ENCODE data around the gene PROX1. TPM values are rescaled to one million over a fixed set of nuclear protein-coding genes. Genes with fewer than 3 reads are reported as not detected.

The PROX1 gene
- total and polyA plus RNA-seq, 2 of the 4 experiments (the other 2 are of a cell fraction), result under 0.01 to 0.02 TPM

GRCh38 chr1:214010197-214010573 is 22.4 kb downstream of the PROX1 start:
- H4K20me1 ChIP-seq (ENCODE audit: insufficient read depth, low read length), result no peaks in the 10 kb centered on the region
- H3K9ac ChIP-seq (ENCODE audit: low read depth, low read length), result no peak overlapping the region
- no peak overlapping the region for H2BK20ac ChIP-seq (ENCODE audit: low read depth, low read length)
- no peak overlapping the region for H4K5ac ChIP-seq (ENCODE audit: low read depth, low read length)
- dilution Hi-C loops (cut with HindIII; ENCODE audit: low sequenced_read_pairs, unreplicated experiment) (no loop called here), in situ Hi-C loops (cut with MboI; ENCODE audit: low sequenced_read_pairs) (no loop called here), intact Hi-C loops (cut with micrococcal nuclease) (no loop called here)
- no peak overlapping the region for H2AFZ ChIP-seq (replicated peaks; ENCODE audit: low read length, poor library complexity)
- DNase-seq (no peak), ATAC-seq (ENCODE audit: low read depth) (no peak)
- H3K4me2 ChIP-seq (ENCODE audit: low read depth, low read length), result no peak overlapping the region
- ChIA-PET CTCF (interaction anchor here (1.5 kb wide), 1 partner anchor 14 kb away, joined by 3 read pairs; no protein-coding TSS in a partner anchor), POLR2A (ENCODE audit: unreplicated experiment) (no interaction called here)
- no TSS peak for BruUV-seq (replicated peaks)
- H3K14ac ChIP-seq (replicated peaks; ENCODE audit: low read depth, low read length), result no peak overlapping the region
- H3K23ac ChIP-seq (ENCODE audit: low read depth, low read length), result no peak overlapping the region
- H3K18ac ChIP-seq (ENCODE audit: low read depth, low read length), result no peak overlapping the region
- H3K56ac ChIP-seq (ENCODE audit: extremely low read depth, insufficient read depth, low read length), result no peak overlapping the region
- H2AK9ac ChIP-seq (replicated peaks; ENCODE audit: low read depth, low read length, poor library complexity), result no peak overlapping the region
- no peak overlapping the region for H4K91ac ChIP-seq (ENCODE audit: insufficient read depth, low read depth, low read length)
- no peak overlapping the region for H3K27ac ChIP-seq (ENCODE audit: insufficient read depth, low read length)
- H3K9me1 ChIP-seq (ENCODE audit: insufficient read depth, low read length), result no peaks in the 10 kb centered on the region
- no peak overlapping the region for H2AK5ac ChIP-seq (ENCODE audit: low read depth, low read length)
- no peak overlapping the region for H2BK15ac ChIP-seq (ENCODE audit: low read depth, low read length)
- no peak overlapping the region for H3K4me3 ChIP-seq (ENCODE audit: insufficient read depth, low read depth, low read length)
- no peaks in the 10 kb centered on the region for H3K9me3 ChIP-seq (ENCODE audit: control insufficient read depth, insufficient read depth, low read length)
- no CpG with 5 or more reads among the region's 1 CpG for WGBS, 2 experiments (ENCODE audit: extremely low coverage in 2 of 2, insufficient read length in 1 of 2)
- no peaks in the 10 kb centered on the region for H3K36me3 ChIP-seq (ENCODE audit: control insufficient read depth, insufficient read depth, low read length)
- TF ChIP-seq MAZ (IDR thresholded peaks at IDR 0.05; ENCODE audit: borderline replicate concordance, low read depth, low read length) (no peak), NFE2L2 (IDR thresholded peaks at IDR 0.05; ENCODE audit: low read depth, low read length) (no peak), RCOR1 (IDR thresholded peaks at IDR 0.05; ENCODE audit: insufficient replicate concordance, low read length) (no peak), MAFK (IDR thresholded peaks at IDR 0.05; ENCODE audit: low read depth, low read length) (no peak), USF2 (IDR thresholded peaks at IDR 0.05; ENCODE audit: low read depth, low read length) (no peak), BHLHE40 (IDR thresholded peaks at IDR 0.05; ENCODE audit: low read depth, low read length) (no peak), FOS (IDR thresholded peaks at IDR 0.05; ENCODE audit: low read depth, low read length) (no peak), RFX5 (IDR thresholded peaks at IDR 0.05; ENCODE audit: low read depth, low read length) (no peak), MXI1 (IDR thresholded peaks at IDR 0.05; ENCODE audit: borderline replicate concordance, low read depth, low read length) (no peak), CEBPB (IDR thresholded peaks at IDR 0.05; ENCODE audit: low read depth, low read length) (no peak)
- TF ChIP-seq, protein P1, sequence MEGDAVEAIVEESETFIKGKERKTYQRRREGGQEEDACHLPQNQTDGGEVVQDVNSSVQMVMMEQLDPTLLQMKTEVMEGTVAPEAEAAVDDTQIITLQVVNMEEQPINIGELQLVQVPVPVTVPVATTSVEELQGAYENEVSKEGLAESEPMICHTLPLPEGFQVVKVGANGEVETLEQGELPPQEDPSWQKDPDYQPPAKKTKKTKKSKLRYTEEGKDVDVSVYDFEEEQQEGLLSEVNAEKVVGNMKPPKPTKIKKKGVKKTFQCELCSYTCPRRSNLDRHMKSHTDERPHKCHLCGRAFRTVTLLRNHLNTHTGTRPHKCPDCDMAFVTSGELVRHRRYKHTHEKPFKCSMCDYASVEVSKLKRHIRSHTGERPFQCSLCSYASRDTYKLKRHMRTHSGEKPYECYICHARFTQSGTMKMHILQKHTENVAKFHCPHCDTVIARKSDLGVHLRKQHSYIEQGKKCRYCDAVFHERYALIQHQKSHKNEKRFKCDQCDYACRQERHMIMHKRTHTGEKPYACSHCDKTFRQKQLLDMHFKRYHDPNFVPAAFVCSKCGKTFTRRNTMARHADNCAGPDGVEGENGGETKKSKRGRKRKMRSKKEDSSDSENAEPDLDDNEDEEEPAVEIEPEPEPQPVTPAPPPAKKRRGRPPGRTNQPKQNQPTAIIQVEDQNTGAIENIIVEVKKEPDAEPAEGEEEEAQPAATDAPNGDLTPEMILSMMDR (conservative IDR thresholded peaks at IDR 0.05; ENCODE audit: low read depth, low read length), result no peak
- no peaks in the 10 kb centered on the region for H3K27me3 ChIP-seq (ENCODE audit: control insufficient read depth, insufficient read depth, low read length)
- H3K4ac ChIP-seq (ENCODE audit: low read depth, low read length), result no peak overlapping the region
- H3K79me1 ChIP-seq (ENCODE audit: low read depth in 1 of 2, low read length in 2 of 2), result no peaks in the 10 kb centered on the region
- H2BK5ac ChIP-seq (ENCODE audit: low read depth, low read length, poor library complexity, severe bottlenecking), result no peak overlapping the region
- H3K4me1 ChIP-seq (ENCODE audit: control insufficient read depth, insufficient read depth, low read length), result no peaks in the 10 kb centered on the region
- H2BK120ac ChIP-seq (ENCODE audit: low read depth, low read length), result no peak overlapping the region
- H4K8ac ChIP-seq (ENCODE audit: low read depth in 2 of 2, low read length in 2 of 2), result no peak overlapping the region

Measured in IMR-90 (cell line).